ENCODE data around the gene LAMC3. TPM values are rescaled to one million over a fixed set of nuclear protein-coding genes. Genes with fewer than 3 reads are reported as not detected.

LAMC3 gene
- total RNA-seq, 1 experiment from 2014 or later: 0.36 TPM

DNA sequence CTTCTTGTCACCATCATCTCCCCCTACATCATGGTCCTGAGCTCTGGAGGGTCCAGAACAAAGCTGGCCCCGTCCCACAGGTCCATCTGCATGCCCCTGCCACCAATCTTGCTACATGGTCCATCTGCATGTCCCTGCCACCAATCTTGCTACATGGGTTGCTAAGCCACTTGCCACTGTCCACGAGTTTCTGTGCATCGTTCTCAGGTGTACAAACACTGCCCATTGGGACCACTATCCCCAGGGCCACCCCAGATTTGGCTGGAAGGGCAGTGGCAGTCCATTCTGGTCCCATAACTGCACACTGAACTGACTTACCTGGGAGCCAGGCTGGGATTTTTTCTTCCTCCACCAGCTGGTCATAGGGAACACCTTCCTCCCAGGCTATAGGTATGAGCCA lies 8.0 kb upstream of the LAMC3 start:
- H3K9me3 Mint-ChIP-seq (ENCODE audit: unreplicated experiment): no peaks in the 10 kb centered on the region
- no TSS peak for BruUV-seq (replicated peaks)
- no peak overlapping the region for H3K4me3 Mint-ChIP-seq (ENCODE audit: unreplicated experiment)
- POLR2A ChIA-PET: no interaction called here
- H3K27me3 ChIP-seq (replicated peaks; ENCODE audit: control insufficient read depth, insufficient read depth, low read length): no peaks in the 10 kb centered on the region
- intact Hi-C loops (cut with micrococcal nuclease; ENCODE audit: unreplicated experiment): no loop called here
- H3K36me3 ChIP-seq (ENCODE audit: control insufficient read depth, insufficient read depth, low read length): no peaks in the 10 kb centered on the region
- no peaks in the 10 kb centered on the region for H3K4me1 ChIP-seq
- H3K36me3 Mint-ChIP-seq (ENCODE audit: insufficient read depth, unreplicated experiment): no peaks in the 10 kb centered on the region
- peaks cover 10% of the 10 kb centered on the region for H3K27me3 Mint-ChIP-seq (ENCODE audit: insufficient read depth, unreplicated experiment)
- H3K4me3 ChIP-seq (ENCODE audit: low read depth, low read length): no peak overlapping the region
- H3K9me3 ChIP-seq: no peaks in the 10 kb centered on the region
- CTCF ChIA-PET: no interaction called here
- H3K27ac Mint-ChIP-seq (ENCODE audit: unreplicated experiment): no peak overlapping the region
- TF ChIP-seq, protein P1, sequence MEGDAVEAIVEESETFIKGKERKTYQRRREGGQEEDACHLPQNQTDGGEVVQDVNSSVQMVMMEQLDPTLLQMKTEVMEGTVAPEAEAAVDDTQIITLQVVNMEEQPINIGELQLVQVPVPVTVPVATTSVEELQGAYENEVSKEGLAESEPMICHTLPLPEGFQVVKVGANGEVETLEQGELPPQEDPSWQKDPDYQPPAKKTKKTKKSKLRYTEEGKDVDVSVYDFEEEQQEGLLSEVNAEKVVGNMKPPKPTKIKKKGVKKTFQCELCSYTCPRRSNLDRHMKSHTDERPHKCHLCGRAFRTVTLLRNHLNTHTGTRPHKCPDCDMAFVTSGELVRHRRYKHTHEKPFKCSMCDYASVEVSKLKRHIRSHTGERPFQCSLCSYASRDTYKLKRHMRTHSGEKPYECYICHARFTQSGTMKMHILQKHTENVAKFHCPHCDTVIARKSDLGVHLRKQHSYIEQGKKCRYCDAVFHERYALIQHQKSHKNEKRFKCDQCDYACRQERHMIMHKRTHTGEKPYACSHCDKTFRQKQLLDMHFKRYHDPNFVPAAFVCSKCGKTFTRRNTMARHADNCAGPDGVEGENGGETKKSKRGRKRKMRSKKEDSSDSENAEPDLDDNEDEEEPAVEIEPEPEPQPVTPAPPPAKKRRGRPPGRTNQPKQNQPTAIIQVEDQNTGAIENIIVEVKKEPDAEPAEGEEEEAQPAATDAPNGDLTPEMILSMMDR (IDR thresholded peaks at IDR 0.05; ENCODE audit: insufficient read depth in 1 of 2, low read depth in 1 of 2, low read length in 1 of 2, severe bottlenecking in 1 of 2, unreplicated experiment in 1 of 2): no peak
- no peaks in the 10 kb centered on the region for H3K4me1 Mint-ChIP-seq (ENCODE audit: low read depth, unreplicated experiment)
- no peak for DNase-seq

DNA sequence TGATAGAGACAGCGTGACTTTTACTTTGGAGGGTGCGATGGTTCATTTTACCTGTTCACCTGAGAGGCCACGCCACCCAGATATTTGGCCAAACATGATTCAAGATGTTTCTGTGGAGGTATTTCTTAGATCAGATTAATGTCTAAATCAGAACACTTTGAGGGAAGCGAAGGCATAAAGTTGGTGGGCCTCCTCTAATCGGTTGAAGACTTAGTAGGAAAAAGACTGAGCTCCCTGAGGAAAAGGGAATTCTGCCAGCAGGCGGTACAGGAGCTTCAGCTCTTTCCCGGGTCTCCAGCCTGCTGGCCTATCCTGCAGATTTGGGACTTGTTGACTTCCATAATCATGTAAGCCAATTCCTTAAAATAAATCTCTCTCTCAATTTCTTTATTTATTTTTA lies 7.0 kb upstream of the LAMC3 start:
- no peaks in the 10 kb centered on the region for H3K9me3 Mint-ChIP-seq (ENCODE audit: unreplicated experiment)
- H3K36me3 Mint-ChIP-seq (ENCODE audit: insufficient read depth, unreplicated experiment): no peaks in the 10 kb centered on the region
- intact Hi-C loops (cut with micrococcal nuclease; ENCODE audit: unreplicated experiment): no loop called here
- no peaks in the 10 kb centered on the region for H3K4me1 Mint-ChIP-seq (ENCODE audit: low read depth, unreplicated experiment)
- H3K4me3 Mint-ChIP-seq (ENCODE audit: unreplicated experiment): no peak overlapping the region
- H3K4me1 ChIP-seq: no peaks in the 10 kb centered on the region
- BruUV-seq (replicated peaks): no TSS peak
- ChIA-PET POLR2A (no interaction called here), CTCF (interaction anchor here (0.9 kb wide), 1 partner anchor 45 kb away, joined by 3 read pairs; no protein-coding TSS in a partner anchor)
- no peaks in the 10 kb centered on the region for H3K36me3 ChIP-seq (ENCODE audit: control insufficient read depth, insufficient read depth, low read length)
- H3K4me3 ChIP-seq (ENCODE audit: low read depth, low read length): no peak overlapping the region
- H3K27me3 Mint-ChIP-seq (ENCODE audit: insufficient read depth, unreplicated experiment): peaks cover 10% of the 10 kb centered on the region
- H3K9me3 ChIP-seq: no peaks in the 10 kb centered on the region
- no peaks in the 10 kb centered on the region for H3K27me3 ChIP-seq (replicated peaks; ENCODE audit: control insufficient read depth, insufficient read depth, low read length)
- TF ChIP-seq, protein P1 (IDR thresholded peaks at IDR 0.05; ENCODE audit: insufficient read depth in 1 of 2, low read depth in 1 of 2, low read length in 1 of 2, severe bottlenecking in 1 of 2, unreplicated experiment in 1 of 2): no peak
- H3K27ac Mint-ChIP-seq (ENCODE audit: unreplicated experiment): no peak overlapping the region
- DNase-seq: no peak

DNA sequence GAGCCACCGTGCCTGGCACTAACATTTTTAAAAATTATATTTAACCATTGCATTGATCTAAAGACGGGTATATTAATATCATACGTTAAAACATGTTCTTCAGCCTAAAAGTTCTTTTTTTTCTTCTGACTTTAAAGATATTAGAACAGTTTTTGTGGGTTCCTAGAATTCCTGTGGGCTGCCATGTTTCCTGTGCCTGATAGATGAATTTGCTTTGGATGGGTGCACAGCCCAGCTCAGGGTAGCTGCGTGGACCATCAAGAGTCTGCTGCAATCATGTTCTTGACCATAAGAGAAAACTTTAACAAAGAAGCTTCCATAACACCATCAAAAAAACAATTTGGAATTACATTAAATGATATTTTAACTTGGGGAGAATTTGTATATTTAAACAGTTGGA lies 2.4 kb upstream of the LAMC3 start:
- ChIA-PET POLR2A (no interaction called here), CTCF (no interaction called here)

More for the DNA sequence above, 2.4 kb upstream of the LAMC3 start:
- no peaks in the 10 kb centered on the region for H3K27me3 ChIP-seq (replicated peaks; ENCODE audit: control insufficient read depth, insufficient read depth, low read length)
- H3K9me3 Mint-ChIP-seq (ENCODE audit: unreplicated experiment): no peaks in the 10 kb centered on the region
- peaks cover 5% of the 10 kb centered on the region for H3K27me3 Mint-ChIP-seq (ENCODE audit: insufficient read depth, unreplicated experiment)
- TF ChIP-seq, protein P1 (IDR thresholded peaks at IDR 0.05; ENCODE audit: insufficient read depth in 1 of 2, low read depth in 1 of 2, low read length in 1 of 2, severe bottlenecking in 1 of 2, unreplicated experiment in 1 of 2): no peak
- no peak for DNase-seq
- intact Hi-C loops (cut with micrococcal nuclease; ENCODE audit: unreplicated experiment): no loop called here
- H3K36me3 ChIP-seq (ENCODE audit: control insufficient read depth, insufficient read depth, low read length): no peaks in the 10 kb centered on the region
- H3K4me1 Mint-ChIP-seq (ENCODE audit: low read depth, unreplicated experiment): no peaks in the 10 kb centered on the region
- no peak overlapping the region for H3K4me3 Mint-ChIP-seq (ENCODE audit: unreplicated experiment)
- H3K9me3 ChIP-seq: no peaks in the 10 kb centered on the region
- no peaks in the 10 kb centered on the region for H3K4me1 ChIP-seq
- H3K4me3 ChIP-seq (ENCODE audit: low read depth, low read length): no peak overlapping the region
- H3K27ac Mint-ChIP-seq (ENCODE audit: unreplicated experiment): no peak overlapping the region
- H3K36me3 Mint-ChIP-seq (ENCODE audit: insufficient read depth, unreplicated experiment): no peaks in the 10 kb centered on the region
- BruUV-seq (replicated peaks): no TSS peak
